ENCODE measurements around the gene CLSTN2.

Gene CLSTN2

DNA sequence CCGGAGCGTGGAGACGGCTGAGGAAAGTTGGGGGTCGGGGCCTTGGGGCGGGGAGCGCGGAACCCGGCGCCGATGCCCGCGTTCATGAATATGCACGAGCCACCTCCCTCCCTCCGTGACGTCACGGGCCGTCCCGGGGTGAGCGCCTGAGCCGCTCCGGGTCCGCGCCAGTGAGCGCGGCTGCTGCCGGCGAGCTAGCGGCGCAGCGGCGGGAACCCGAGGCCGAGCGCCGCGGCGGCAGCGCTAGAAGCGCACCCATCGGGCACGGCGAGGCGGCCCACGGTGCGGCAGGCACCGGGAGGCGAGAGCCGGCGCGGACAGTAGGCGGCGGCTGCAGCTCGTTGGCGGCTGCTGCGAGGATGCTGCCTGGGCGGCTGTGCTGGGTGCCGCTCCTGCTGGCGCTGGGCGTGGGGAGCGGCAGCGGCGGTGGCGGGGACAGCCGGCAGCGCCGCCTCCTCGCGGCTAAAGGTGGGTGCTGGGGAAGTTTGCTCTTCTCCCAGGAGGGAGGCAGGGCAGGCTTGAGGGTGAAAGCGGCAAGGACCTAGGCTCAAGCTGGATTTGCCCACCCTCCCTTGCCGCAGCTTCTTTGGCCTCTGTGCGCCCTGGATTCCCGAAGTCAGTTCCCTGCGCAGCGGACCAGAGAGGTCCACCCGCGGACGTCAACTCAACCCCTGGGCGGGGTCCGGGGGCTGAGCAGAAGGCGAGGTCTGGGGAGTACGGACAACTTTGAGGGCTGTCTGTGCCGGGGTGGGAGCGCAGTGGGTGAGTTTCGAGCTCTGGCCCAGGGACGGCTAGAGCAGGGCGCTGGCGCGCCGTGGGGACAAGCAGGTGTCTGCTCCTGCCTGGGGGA, at the start of gene CLSTN2:
CLSTN2 (plus strand) TSS at position 170 of the 850 bp plus-strand sequence.
- DNase-seq: peak; percentile 20 to 63

DNA sequence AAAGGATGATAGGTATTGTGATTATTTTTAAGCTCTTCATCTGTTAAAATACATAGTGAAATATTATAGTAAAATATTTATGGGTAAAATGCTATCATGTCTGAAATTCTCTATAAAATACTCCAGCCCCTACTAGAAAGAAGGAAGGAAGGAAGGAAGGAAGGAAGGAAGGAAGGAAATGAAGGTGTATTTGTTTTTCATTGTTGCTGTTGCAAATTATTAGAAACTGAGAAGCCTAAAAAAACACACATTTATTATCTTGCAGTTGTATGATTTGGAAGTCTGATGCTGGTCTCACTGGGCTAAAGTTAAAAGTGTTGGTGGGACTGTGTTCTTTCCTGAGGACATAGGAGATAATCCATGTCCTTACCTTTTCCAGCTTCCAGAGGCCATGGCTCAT, 47.6 kb upstream of the CLSTN2 start:
- DNase-seq: no peak

DNA sequence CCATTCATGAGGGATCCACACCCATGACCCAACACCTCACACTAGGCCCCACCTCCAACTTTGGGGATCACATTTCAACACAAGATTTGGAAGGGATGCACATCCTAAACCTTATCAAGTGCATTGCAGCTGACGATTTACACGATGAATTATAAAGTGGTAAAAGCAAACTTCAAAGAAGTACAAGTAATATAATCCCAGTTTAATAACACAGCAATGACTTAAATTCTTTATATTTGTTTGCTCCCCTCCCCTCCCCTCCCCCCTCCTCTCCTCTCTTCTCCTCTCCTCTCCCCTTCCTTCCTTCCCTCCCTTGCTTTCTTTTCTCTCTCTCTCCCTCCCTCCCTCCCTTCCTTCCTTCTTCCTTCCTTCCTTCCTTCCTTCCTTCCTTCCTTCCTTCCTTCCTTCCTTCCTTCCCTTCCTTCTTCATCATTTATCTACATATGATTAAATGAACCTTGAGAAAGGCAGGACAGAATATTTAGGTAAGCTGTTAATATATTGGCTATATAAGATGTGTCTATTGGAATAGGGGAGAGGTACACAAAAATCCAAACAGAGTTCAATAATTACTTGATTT, 46.3 kb upstream of the CLSTN2 start:
- DNase-seq: no peak

DNA sequence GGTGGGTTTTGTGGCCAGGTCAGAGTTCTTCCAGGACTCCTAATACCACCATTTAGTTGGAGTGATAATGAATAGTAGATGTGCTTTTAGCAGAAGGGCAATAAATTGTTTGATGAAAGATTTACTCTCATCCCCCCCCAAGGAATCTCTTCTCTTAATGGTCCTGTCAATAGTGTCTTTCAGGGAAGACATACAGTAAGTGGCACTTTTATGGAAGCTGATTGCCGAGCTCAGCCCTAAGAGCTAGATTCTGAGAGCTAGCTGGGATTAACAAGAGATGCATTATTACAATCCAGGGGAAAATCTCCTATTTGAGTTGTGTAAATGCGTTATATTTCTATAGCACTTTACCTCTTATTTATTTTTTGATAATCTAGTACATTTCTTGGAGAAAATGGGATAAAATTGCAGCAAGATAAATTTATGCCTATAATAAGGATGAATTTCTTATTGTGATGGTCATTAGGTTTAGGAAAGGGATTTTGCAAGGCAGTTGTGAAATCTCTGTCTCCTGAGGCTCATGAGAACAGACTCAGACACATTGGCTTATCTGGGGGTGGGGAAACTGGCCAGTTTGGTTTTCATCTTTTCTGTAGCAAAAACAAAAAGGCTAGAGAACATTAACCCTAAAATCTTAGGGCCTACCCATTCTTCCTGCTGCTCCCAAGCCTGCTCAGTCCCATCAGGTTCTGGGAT, 41.6 kb upstream of the CLSTN2 start:
- DNase-seq: no peak

DNA sequence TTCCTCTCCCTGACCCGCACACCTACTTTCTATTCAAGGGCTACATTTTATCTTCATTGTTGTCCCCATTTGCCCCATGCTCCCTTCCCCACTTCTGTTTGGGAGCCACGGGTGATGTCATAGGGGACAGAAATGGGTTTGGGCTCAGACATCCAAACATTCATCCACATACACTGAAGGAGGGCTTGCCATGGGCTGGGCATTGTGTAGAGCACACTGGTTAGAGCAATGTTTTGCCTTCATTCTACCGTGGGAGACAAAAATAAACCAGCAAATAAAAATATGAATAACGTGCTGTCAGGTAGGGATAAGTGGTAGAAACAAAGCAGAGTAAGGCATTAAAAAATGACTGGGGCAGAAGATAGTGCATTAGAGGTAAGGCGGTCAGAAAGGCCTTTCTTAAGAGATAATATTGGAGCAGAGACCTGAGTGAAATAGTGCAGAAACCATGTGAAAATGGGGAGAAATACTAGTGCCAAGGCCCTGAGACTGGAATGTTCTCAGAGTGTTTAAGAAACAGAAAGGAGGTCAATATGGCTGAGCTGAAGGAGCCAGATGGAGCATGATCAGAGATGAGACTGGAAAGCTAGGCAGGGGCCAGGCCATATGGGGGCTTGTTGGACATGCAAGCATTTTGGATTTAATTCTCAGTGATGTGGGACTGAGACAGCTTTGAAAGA, 40.9 kb upstream of the CLSTN2 start:
- no peak for DNase-seq

DNA sequence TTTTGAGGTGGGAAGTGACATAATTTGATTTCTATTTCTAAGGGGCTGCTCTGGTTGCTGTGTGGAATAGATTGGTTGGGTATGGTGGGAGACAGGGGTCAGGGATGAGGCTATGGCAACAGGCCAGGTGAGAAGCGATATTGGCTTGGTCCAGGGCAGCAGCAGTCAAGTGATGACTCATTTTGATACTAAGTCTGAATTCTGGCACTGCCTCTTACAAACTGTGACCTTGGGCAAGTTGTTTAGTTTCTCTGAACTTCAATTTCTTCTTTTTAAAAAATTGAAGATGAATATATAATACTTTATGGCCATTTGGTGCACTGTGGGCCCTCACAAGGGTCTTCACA, 40.4 kb upstream of the CLSTN2 start:
- no peak for DNase-seq

DNA sequence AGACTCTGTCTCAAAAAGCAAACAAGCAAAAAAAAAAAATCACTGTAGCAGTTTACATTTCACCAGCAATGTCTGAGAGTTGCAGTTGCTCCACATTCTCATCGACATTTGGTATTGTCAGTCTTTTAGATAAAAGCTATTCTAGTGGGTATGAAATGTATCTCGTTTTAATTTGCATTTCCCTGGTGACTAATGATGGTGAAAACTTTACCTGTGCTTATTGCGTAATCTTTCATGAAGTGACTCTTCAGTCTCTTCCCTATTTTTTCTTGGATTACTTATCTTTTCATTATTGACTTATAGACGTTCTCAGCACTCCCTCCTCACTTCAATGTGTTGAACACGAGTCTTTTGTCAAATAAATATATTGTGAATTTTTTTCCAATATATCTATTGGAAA, 37.2 kb upstream of the CLSTN2 start:
- DNase-seq: no peak

DNA sequence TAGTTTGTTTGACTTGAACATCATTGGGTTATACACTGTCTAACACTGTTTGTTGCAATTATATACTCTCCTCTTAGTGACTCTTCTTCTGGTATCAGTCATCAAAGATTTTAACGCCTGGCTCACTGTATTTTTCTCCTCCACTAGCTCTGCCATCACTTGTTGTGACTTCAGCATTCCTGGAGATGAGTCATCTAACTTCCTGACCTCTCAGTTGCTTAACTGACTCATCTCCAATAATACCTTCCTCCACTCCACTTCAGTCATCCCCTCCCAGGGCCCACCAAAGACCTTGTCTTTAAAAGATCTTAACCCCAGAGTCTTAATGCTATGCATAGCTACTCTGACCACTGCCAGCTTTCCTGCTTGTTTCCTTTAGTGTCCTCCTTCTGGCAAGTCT, 28.6 kb upstream of the CLSTN2 start:
- no peak for DNase-seq

DNA sequence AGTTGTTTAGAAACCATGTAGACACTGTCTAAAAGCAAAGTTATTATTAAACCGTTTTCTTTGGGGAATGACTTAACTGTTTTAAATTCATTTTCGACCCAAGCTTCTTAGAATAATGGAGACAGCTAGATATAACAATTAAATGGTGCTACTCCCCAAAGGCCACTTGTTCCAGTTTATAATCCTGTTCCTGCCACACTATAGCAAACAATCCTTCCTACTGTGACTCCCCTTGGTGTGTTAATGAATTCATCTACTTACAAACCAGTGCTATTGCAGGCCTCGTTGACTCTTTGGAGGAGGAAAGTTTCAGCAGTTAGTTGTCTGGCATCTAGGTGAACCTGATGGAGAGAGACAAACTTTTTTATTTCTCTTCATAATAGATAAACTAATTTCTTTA, 25.2 kb upstream of the CLSTN2 start:
- no peak for DNase-seq

DNA sequence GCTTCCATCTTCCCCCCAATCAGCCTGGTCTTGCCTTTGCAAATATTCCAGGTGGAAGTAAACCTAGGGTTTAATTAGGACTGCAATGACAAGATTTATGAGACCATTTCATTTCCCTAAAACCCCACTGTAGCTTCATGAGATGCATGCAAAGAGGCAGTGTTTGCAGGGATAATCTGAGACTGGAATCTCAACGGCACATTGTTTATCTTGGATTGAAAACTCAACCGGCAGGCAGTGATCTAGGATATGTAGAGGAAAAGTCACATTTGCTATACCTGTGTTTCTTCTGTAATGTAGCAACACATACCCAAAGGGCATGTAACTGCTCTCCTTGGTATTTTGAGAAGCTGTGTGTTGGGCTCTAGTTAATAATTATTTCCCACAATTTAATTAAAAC, 18.7 kb upstream of the CLSTN2 start:
- DNase-seq: no peak

DNA sequence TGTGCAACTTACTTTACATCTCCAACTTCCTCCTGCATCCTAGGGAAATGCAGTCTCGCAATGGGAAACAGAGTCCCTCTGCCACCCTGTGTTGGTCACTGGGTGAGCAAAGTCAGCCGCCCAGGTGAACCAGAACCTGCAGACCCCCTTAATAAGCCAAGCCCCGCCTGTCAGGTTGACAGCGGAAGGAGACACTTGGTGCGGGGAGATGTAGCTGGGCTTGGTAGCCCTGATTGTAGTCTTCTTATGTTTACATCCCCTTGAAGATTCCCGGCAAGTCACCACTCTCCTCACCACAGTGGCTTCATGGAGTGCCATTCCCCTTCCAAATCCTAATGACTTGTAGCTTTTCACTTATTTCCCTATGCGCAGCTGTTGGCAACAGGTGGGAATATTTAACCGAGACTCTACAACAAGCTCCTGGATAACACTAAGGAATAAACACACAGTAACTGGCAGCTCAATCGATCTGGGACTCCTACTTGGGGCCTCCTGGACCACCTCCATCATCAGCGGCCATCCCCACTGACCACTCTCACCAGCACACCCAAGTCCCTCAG, 17.7 kb upstream of the CLSTN2 start:
- DNase-seq: no peak

DNA sequence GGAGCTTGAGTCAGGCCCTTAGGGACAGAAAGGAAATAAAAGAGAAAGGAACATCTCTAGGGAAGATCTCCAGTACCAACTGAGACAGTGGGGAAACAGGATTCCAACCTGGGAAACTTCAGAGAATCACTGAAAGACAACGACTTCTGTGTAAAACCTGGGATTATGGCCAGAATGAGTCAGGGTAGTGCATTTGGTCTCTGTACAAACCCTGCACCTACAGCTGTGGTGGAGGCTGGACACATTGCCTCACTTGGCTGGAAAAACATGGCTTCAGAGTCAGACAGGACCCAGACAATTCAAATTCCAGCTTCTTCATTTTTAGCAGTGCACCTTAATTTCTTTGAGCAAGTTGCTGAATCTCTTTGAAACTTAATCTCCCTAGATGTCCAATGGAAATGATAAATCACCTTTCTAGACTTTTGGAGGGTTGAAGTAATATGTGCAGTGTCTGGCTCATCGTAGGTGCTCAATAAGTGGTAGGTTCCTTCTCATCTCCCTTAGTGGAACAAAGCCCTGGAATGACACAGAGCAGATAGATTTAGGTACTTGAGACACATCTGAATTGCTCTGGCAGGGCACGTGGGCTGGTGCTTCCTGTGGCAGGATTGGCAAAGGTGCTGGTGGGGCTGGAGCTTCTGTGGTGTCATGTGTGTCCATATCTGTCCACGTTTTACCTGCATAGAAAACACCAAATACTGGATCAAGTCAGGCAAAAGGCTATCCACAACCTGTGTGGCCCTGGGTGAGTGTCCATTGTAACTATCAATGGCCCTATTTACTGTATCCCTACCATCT, 6.1 kb upstream of the CLSTN2 start:
- no peak for DNase-seq

DNA sequence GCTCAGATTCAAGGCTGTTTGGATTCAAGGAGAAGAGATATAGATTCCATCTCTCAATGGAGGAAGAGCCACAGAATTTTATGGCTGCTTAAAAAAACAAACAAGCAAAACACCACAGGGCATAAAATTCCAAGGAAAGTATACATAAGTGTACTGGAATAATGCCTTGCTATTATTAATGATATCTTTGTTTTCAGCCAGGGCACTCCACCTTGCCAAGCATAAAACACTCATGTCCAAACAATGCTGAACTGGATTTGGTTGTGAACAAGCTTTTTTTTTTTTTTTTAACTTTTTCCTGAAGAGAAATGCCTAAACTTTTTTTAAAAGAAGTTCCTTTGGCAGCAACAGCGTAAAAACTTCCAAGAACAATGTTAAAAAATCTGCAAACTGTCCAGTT, 4.8 kb upstream of the CLSTN2 start:
- DNase-seq: no peak

DNA sequence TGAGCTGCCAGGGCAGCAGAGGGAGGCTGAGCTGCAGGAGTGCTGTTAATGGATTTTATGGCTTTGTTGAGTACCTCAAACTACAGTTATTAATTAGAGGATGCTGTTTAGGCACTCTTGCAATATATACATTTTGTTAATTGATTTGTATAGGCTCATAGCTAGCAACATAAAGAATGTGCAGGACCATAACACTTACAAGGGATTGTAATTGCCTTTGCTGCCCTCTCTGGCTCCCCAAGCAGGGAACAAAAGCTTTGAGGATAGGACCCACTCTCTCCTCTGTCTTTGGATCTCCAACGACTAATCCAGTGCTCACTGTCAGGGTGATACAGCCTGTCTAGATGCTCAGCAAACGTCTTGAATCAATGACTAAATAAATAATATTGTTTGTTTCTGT, 1.2 kb upstream of the CLSTN2 start:
- DNase-seq: no peak

DNA sequence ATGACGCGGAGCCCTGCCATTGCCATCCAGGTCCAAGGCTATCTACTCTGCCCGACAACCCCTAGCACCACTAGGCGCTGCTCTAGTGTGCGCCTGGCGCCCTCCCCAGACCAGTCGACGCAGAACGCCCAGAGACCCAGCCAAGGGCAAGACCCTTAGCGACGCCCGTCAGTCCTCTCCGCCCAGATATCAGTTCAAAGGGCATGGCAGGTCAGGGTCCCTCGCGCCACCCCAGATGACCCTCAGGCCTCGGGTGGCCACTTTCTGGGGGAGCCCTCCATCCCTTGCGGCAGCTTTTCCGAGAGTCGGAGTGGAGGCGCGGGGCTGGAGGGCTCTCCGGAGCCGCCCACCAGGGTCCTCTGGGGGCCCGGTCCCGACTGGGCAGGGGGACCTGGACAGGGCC, 371 bp upstream of the CLSTN2 start:
- DNase-seq: peak; percentile 52 to 63

DNA sequence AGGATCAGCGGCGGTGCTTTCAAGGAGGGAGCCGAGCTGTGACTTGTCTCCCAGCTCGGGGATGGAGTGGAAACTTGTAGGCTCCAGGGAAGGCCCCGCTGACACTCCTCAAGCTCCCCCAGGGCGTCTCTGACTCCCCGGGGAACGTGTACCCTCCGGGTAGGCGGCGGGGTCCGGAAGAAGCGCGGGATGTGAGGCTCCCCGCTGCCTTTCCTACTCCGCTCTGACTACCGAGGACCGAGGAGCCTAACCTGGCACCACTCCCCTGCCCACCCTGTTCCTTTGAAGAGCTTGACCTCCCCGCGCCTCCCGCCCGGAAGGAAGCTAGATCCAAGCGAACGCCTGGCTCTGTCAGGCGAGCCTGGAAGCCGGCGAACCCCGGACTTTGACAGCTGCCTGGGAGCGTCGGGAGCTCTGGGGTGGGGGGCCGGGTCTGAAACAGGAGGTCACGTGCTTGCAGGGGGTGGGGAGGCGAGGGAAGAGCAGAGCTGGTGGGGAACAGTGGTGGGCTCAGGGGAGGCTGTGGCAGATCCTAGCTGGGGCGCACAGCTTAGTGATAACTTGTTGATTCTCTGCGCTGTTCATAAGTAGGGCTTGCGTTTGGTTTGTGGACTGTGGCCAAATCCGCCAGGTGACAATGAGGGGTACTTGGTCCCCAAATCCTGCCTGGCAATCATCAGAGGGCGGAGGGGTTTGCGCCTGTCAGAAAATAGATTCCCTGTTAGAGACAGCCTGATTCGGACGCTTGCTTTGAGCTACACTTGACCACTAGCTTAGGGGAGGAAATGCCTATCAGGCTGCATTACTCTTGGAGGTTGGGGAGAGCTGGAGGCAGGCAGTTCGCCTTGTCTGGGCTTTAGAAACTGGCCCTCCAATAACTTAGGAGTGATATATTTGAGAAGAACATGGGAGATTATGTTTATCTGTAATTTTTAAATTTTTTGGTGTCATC, 1.2 kb downstream of the CLSTN2 start:
- DNase-seq: no peak

DNA sequence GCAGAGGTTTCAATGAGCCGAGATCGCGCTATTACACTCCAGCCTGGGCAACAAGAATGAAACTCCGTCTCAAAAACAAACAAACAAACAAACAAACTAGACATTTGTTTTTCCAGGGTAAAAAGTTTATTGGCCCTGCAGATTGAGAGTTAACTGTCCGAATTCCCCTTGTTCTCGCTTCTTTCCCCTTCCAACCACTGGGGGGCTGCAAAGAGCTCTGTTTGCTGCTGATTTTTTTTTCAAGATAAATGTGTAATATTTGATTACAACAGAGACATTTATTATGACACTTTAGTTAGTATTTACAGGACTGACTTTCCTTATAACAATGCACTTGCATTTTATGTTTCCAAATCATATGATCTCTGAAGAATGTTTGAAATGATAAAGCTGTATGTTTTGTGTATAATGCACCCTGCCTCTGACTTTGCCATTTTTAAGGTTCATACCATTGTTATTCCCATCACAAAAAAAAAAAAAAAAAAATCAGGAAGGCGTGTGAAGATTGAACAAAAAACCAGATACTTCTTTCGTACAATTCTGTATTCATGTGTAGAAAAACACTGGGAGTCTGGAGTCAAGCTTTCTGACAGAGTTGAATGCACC, 2.8 kb downstream of the CLSTN2 start:
- peak; percentile 40 to 55 for DNase-seq

DNA sequence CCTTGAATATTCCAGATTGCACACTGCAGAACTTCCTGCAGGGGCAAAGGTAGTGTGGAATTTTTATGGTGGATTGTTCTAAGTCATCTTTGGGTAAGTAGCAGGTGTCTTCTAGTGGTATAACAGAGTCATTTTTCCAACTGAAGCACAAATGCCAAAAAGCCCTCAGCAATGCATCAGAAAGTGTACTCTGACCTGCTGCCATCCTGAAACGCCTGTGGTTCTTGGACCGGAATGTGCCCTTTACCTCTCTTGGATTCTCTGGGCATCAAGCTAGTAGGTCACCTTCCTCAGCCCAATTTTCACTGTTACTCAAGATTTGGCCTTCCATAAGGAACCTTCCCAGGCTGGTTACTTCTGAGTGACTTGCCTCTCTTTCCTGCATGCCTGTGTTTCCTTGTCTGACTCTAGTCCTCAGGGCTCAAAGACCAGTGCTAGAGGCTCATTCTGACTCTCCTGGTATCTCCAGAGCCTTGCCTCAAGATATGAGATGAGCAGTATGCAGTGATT, 4.8 kb downstream of the CLSTN2 start:
- no peak for DNase-seq

DNA sequence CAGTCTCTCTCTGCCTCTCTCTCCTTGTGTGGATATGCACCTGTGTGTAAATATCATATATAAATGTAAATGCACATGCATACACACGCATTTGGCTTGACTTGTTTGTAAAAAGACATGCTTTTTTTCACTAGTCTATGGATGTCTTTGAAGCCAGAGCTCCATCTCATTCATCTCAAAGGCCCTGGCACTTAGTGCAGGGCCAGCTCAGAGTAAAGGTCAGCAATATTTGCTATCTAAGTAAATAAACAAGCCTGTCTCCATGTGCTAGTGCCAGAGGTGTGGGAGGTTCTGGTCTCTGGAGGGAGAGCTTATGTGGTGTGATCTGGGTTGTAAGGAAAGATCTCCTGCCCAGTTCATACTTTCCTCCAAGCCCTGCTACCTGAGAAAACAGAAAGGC, 5.6 kb downstream of the CLSTN2 start:
- no peak for DNase-seq

DNA sequence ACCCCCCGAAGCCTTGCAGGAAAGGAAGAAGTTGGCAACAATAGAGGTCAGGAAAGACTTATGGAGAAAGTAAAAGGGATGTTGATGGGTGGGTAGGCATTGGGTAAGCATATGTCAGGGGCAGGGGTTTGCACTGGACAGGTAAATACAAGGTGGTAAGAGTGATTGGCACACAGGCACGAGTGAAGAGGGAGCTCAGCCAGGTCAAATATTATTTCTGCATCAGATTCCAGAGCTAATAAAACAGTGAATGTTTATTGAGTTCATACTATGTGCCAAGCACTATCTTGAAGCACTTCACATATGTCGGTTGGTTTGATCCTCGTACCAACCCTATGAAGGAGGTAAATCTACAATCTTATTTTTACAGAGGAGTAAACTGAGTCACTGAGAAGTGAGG, 6.6 kb downstream of the CLSTN2 start:
- DNase-seq: no peak

Data from hippocampal formation (tissue), 2 donors.